AG04449 (cell line): ENCODE results near the gene MRPL18.

Experiments used
- CTCF ChIA-PET: fragments of 350-600 bp; formaldehyde crosslinking; extraction: SDS; loops from one replicate; lab custom pipeline; 2021; ENCODE audit warnings: antibody characterized with exemption; lab: Yijun Ruan, JAX
- POLR2A ChIA-PET: fragments of 400-600, 350-600 bp; formaldehyde crosslinking; extraction: SDS; loops from one replicate; lab custom pipeline; 2020; ENCODE audit warnings: antibody characterized with exemption, inconsistent platforms; lab: Yijun Ruan, JAX
- DNase-seq: peaks from one replicate; pipeline ENCODE4 v3.0.0-alpha.2; 2010; ENCODE audit warnings: low read depth, low spot score
- H3K4me3 ChIP-seq: 2 replicates; pipeline ENCODE4 v1.5.1; 2011; ENCODE audit warnings: low read depth, mild to moderate bottlenecking, control low read depth, low read length
- TF ChIP-seq, protein P1 (sequence below): IDR thresholded peaks from one replicate; pipeline ENCODE4 v1.5.1; 2011; ENCODE audit warnings: mild to moderate bottlenecking, moderate library complexity, low read length, control low read depth, inconsistent platforms; ENCODE audit not compliant: insufficient read depth; ENCODE audit errors: missing control alignments

The MRPL18 gene

DNA sequence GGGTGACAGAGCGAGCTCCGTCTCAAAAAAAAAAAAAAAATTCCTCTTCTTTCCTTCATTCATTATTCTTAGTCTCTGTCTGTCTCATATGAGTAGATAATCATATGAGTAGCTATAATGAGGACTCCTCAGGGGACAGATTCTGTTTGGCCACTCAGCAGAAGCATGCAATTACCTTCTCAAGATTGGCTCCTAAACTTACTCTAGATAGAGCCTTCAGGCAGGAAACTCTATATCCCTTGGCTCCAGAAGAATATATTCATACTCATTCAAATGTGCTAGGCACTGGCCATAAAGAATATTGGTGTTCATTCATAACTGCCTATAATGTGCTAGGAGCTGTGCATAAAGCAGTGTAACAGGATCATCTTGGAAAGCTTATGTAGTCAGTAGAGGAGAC, 30.6 kb upstream of the MRPL18 start:
- CTCF ChIA-PET: interaction anchor here (1.1 to 2.7 kb wide), 2 partner anchors 12 to 68 kb away, joined by 4 to 19 read pairs; no protein-coding TSS in a partner anchor
- TF ChIP-seq, protein P1, sequence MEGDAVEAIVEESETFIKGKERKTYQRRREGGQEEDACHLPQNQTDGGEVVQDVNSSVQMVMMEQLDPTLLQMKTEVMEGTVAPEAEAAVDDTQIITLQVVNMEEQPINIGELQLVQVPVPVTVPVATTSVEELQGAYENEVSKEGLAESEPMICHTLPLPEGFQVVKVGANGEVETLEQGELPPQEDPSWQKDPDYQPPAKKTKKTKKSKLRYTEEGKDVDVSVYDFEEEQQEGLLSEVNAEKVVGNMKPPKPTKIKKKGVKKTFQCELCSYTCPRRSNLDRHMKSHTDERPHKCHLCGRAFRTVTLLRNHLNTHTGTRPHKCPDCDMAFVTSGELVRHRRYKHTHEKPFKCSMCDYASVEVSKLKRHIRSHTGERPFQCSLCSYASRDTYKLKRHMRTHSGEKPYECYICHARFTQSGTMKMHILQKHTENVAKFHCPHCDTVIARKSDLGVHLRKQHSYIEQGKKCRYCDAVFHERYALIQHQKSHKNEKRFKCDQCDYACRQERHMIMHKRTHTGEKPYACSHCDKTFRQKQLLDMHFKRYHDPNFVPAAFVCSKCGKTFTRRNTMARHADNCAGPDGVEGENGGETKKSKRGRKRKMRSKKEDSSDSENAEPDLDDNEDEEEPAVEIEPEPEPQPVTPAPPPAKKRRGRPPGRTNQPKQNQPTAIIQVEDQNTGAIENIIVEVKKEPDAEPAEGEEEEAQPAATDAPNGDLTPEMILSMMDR: no peak
- no peak for DNase-seq
- H3K4me3 ChIP-seq: no peak overlapping the region
- POLR2A ChIA-PET: no interaction called here

DNA sequence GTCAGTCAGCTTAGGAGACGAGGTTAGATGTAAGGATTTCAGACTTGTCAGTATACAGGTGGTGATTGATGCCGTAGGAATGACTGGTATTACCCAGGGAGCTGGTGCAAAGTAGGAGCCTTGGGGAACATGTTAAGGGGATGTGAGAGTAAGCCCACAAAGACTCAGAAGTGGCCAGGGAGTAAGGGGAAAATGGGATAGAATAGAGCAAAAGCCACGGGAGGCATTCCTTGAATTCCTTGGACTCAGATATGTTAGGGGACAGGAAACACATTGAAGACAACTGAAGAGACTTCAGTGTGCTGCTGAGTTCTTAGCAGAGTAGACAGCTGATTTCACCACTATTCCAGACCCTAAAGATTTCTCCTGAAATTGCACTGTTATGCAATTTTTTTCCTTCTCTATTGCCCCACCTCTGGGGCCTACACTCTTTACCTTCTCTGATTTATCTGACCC, 29.6 kb upstream of the MRPL18 start:
- peak overlapping the region; percentile 56 for H3K4me3 ChIP-seq
- CTCF ChIA-PET: interaction anchor here (1.2 to 2.7 kb wide), 2 partner anchors 14 to 69 kb away, joined by 3 to 19 read pairs; no protein-coding TSS in a partner anchor
- POLR2A ChIA-PET: interaction anchor here (0.6 to 2.3 kb wide), 5 partner anchors 12 to 80 kb away, joined by 3 to 15 read pairs (median 3); partner anchors contain the start of genes TCP1 and WTAP
- TF ChIP-seq, protein P1: no peak
- DNase-seq: peak; percentile 51

GRCh38 chr6:159761129-159761872, 29.0 kb upstream of the MRPL18 start:
- POLR2A ChIA-PET: interaction anchor here (0.9 to 2.3 kb wide), 5 partner anchors 11 to 69 kb away, joined by 3 to 15 read pairs (median 4); partner anchors contain the start of genes SOD2, TCP1 and WTAP
- DNase-seq: no peak
- CTCF ChIA-PET: interaction anchor here (1.2 to 2.7 kb wide), 2 partner anchors 14 to 70 kb away, joined by 3 to 19 read pairs; no protein-coding TSS in a partner anchor

GRCh38 chr6:159761873-159762680, 28.2 kb upstream of the MRPL18 start, which contains the start of gene ACAT2:
Gene ACAT2, plus strand, starts transcription at chr6:159762045. Its CDS starts 43 bp downstream, at chr6:159762088.
- ChIA-PET CTCF (interaction anchor here (1.2 to 2.7 kb wide), 2 partner anchors 15 to 71 kb away, joined by 3 to 19 read pairs; no protein-coding TSS in a partner anchor), POLR2A (interaction anchor here (1.0 to 2.3 kb wide), 2 partner anchors 35 to 70 kb away, joined by 4 to 15 read pairs; partner anchors contain the start of genes SOD2 and WTAP)
- peak within 1 kb of the TSS; percentile 92 for H3K4me3 ChIP-seq
- TF ChIP-seq, protein P1: no peak
- DNase-seq: peak; percentile 61

More at GRCh38 chr6:159761129-159761872, 29.0 kb upstream of the MRPL18 start:
- TF ChIP-seq, protein P1: no peak
- peak overlapping the region; percentile 56 for H3K4me3 ChIP-seq

GRCh38 chr6:159762681-159763293, 27.5 kb upstream of the MRPL18 start:
- POLR2A ChIA-PET: no interaction called here
- DNase-seq: no peak
- TF ChIP-seq, protein P1: no peak
- H3K4me3 ChIP-seq: peak overlapping the region; percentile 92
- CTCF ChIA-PET: interaction anchor here (0.9 to 1.9 kb wide), 2 partner anchors 42 to 71 kb away, joined by 3 to 6 read pairs; no protein-coding TSS in a partner anchor
